Measurements from ENCODE around the gene THAP7.

DNA sequence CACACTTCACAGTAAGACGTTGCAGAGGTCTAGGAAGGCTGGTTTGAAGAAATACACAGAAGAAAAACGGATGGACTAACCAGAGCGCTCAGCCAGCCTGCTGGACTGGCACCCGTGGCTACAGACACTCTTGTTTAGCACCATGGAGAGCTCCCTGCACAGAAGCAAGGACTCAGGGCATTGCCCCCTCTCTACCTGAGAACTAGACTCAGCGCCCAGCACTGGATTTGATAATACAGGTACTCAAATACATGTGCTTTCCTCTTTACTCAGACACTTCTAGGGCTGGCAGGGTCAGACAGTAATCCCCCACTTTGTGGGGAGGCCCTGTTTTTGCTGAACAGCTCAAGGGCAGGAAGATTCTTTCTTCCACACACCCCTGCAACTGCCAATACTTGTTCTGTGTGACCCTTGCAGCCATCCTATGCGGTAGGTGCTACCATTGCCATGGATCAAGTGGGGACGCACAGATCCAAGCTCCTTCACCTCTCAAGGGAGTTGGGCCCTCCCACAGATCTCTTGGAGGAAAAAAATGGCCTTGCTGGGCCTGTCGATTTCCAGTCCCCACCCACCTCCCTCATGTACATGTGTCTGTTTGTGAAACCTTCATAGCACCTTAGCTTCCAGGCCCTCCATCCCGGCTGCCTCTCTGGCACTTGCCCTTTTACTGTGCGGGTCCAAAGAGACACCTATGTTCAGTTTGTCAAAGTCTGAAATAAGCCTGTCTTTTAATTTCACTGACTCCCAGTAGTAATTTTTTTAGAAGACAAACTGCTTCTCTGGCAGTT, 7.9 kb upstream of the THAP7 start:
- TF ChIP-seq, protein P1, sequence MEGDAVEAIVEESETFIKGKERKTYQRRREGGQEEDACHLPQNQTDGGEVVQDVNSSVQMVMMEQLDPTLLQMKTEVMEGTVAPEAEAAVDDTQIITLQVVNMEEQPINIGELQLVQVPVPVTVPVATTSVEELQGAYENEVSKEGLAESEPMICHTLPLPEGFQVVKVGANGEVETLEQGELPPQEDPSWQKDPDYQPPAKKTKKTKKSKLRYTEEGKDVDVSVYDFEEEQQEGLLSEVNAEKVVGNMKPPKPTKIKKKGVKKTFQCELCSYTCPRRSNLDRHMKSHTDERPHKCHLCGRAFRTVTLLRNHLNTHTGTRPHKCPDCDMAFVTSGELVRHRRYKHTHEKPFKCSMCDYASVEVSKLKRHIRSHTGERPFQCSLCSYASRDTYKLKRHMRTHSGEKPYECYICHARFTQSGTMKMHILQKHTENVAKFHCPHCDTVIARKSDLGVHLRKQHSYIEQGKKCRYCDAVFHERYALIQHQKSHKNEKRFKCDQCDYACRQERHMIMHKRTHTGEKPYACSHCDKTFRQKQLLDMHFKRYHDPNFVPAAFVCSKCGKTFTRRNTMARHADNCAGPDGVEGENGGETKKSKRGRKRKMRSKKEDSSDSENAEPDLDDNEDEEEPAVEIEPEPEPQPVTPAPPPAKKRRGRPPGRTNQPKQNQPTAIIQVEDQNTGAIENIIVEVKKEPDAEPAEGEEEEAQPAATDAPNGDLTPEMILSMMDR (IDR thresholded peaks at IDR 0.05) = no peak
- no peak for TF ChIP-seq EP300 (IDR thresholded peaks at IDR 0.05)
- TF ChIP-seq POLR2A (IDR thresholded peaks at IDR 0.05) = no peak
